CD4-positive, CD25-positive, alpha-beta regulatory T cell (primary cell): Measurements from ENCODE around the gene GALR3. TPM values are rescaled to one million over a fixed set of nuclear protein-coding genes. Genes with fewer than 3 reads are reported as not detected.

Experiments used
- ATAC-seq, 2 donors: fragments of 150-1000 bp; cut with Tn5 transposase; one replicate each; pipeline ENCODE4 v1.10.0; 2021; ENCODE audit warnings: low read depth in 2 of 2, moderate number of reproducible peaks in 2 of 2, moderate library complexity in 1 of 2
- DNase-seq, 3 donors: peaks; one replicate each; pipeline versions ENCODE4 v3.0.0 to v3.0.0-alpha.2; 2012 to 2022; ENCODE audit warnings: mixed read lengths in 1 of 3
- H3K27ac ChIP-seq: one replicate; pipeline ENCODE4 v1.7.0; 2013; ENCODE audit warnings: mild to moderate bottlenecking, low read length; ENCODE audit not compliant: insufficient read depth, poor library complexity, severe bottlenecking
- H3K27me3 ChIP-seq: one replicate; pipeline ENCODE4 v1.7.0; 2013; ENCODE audit warnings: low read length; ENCODE audit not compliant: control insufficient read depth, insufficient read depth
- H3K36me3 ChIP-seq: one replicate; pipeline ENCODE4 v1.7.0; 2013; ENCODE audit warnings: mild to moderate bottlenecking, low read length, moderate library complexity; ENCODE audit not compliant: control insufficient read depth, insufficient read depth
- H3K4me1 ChIP-seq: 2 replicates; pipeline ENCODE4 v1.7.0; 2013; ENCODE audit warnings: mild to moderate bottlenecking, low read length; ENCODE audit not compliant: insufficient read depth, control insufficient read depth, poor library complexity, severe bottlenecking
- H3K4me3 ChIP-seq: one replicate; pipeline ENCODE4 v1.7.0; 2013; ENCODE audit warnings: low read depth, mild to moderate bottlenecking, low read length, moderate library complexity
- H3K9me3 ChIP-seq, 2 experiments: 1 replicate in 1 of 2; 2 replicates in 1 of 2; pipeline ENCODE4 v1.7.0; 2013; ENCODE audit warnings: low read length in 2 of 2, mild to moderate bottlenecking in 1 of 2, moderate library complexity in 1 of 2; ENCODE audit not compliant: control insufficient read depth in 2 of 2
- H3K27ac Mint-ChIP-seq, 3 donors: one replicate each; pipeline ENCODE4 v1.8.0; 2020 to 2022; ENCODE audit warnings: mild to moderate bottlenecking in 3 of 3, mixed read lengths in 3 of 3, moderate library complexity in 2 of 3
- H3K27me3 Mint-ChIP-seq: one replicate; pipeline ENCODE4 v1.8.0; 2022; ENCODE audit warnings: mild to moderate bottlenecking, mixed read lengths
- H3K36me3 Mint-ChIP-seq: one replicate; pipeline ENCODE4 v1.8.0; 2020; ENCODE audit warnings: mixed read lengths
- H3K4me1 Mint-ChIP-seq, 4 donors: one replicate each; pipeline ENCODE4 v1.8.0; 2020 to 2022; ENCODE audit warnings: mixed read lengths in 4 of 4, mild to moderate bottlenecking in 1 of 4
- H3K4me3 Mint-ChIP-seq, 4 donors: one replicate each; pipeline ENCODE4 v1.8.0; 2020 to 2022; ENCODE audit warnings: mild to moderate bottlenecking in 4 of 4, mixed read lengths in 4 of 4, moderate library complexity in 3 of 4
- H3K9me3 Mint-ChIP-seq, 7 donors: one replicate each; pipeline ENCODE4 v1.8.0; 2020 to 2022; ENCODE audit warnings: mixed read lengths in 7 of 7, mild to moderate bottlenecking in 3 of 7, moderate library complexity in 2 of 7
- polyA plus RNA-seq, 4 donors: library from polyadenylated mRNA; unstranded; fragments of 300-500 nt; fragmentation: Illumina TruSeq; gene quantifications; one replicate each; pipeline ENCODE4 v1.2.3, GENCODE V29; 2021
- total RNA-seq: library from RNA; stranded (reverse); gene quantifications from one replicate; pipeline ENCODE4 v1.2.3, GENCODE V29; 2022

The GALR3 gene
- total and polyA plus RNA-seq, 5 donors from 2014 or later: not detected

GRCh38 chr22:37809672-37810333, 13.4 kb upstream of the GALR3 start:
- no peak overlapping the region for H3K4me3 ChIP-seq
- no peak overlapping the region for H3K27ac ChIP-seq
- Mint-ChIP-seq H3K9me3 (peaks cover 0 to 3% (median 0%) of the 10 kb centered on the region in 7 donors), H3K27ac (no peak overlapping the region), H3K4me1 (peaks cover 6 to 29% (median 21%) of the 10 kb centered on the region in 4 donors), H3K36me3 (no peaks in the 10 kb centered on the region), H3K27me3 (peaks cover 52% of the 10 kb centered on the region), H3K4me3 (peak overlapping the region in 2 of 4 donors; percentile 38 to 72)
- ATAC-seq (no peak), DNase-seq (no peak)
- H3K4me1 ChIP-seq: peaks cover 30% of the 10 kb centered on the region
- H3K36me3 ChIP-seq: no peaks in the 10 kb centered on the region
- H3K27me3 ChIP-seq: peaks cover 20% of the 10 kb centered on the region
- no peaks in the 10 kb centered on the region for H3K9me3 ChIP-seq

DNA sequence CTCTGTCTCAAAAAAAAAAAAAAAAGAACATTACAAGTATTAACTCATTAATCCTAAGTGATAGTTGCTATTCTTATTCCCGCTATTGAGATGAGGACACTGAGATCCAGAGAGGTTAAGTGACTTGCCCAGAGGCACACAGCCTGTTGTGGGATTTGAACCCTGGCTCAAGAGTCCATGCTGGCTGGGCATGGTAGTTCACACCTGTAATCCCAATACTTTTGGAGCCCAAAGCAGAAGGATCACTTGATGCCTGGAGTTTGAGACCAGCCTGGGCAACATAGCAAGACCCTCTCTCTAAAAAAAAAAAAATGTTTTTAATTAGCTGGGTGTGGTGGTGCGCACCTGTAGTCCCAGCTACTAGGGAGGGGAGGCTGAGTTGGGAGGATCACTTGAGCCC, 11.3 kb upstream of the GALR3 start:
- Mint-ChIP-seq H3K4me3 (no peak overlapping the region), H3K27me3 (peaks cover 35% of the 10 kb centered on the region)

DNA sequence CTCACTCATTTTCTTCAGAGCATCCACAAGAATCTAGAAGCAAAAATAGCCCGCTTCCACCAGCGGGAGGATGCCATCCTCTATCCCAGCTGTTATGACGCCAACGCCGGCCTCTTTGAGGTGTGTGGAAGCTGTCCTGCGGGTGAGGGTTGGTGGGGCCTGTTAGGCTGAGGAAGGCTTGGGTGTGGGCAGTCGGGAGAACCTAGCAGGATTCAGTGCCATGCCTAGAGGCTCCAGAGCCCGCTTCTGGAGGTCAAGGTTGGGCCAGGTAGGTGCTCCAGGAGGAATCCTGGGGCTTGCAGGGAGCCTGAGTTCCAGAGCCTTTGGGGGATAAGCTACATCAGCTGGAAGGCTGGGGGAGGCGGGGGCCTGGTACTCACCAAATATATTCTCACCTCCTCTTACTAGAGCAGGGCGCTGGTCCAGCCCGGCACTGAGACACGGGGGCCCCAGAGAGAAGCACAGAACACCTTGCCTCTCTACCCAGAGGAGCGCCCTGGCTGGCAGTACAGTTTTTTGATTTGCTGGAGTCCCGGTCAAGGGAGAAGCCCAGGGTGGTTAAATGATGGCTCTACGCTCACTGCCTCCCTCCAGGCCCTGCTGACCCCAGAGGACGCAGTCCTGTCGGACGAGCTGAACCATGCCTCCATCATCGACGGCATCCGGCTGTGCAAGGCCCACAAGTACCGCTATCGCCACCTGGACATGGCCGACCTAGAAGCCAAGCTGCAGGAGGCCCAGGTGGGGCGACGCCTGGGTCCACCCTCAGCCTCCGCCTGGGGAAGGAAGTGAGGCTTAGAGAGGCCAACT, 10.1 kb upstream of the GALR3 start:
- Histone ChIP-seq H3K27me3 (peaks cover 10% of the 10 kb centered on the region), H3K4me1 (peaks cover 16% of the 10 kb centered on the region), H3K36me3 (no peaks in the 10 kb centered on the region), H3K9me3 (no peaks in the 10 kb centered on the region), H3K27ac (no peak overlapping the region), H3K4me3 (no peak overlapping the region)
- Mint-ChIP-seq H3K4me3 (no peak overlapping the region), H3K4me1 (peaks cover 0 to 14% (median 6%) of the 10 kb centered on the region in 4 donors), H3K36me3 (no peaks in the 10 kb centered on the region), H3K9me3 (no peaks in the 10 kb centered on the region), H3K27ac (no peak overlapping the region), H3K27me3 (peaks cover 28% of the 10 kb centered on the region)
- DNase-seq (no peak), ATAC-seq (no peak)

More for the DNA sequence above, 11.3 kb upstream of the GALR3 start:
- Mint-ChIP-seq H3K4me1 (peaks cover 3 to 15% (median 7%) of the 10 kb centered on the region in 4 donors), H3K27ac (no peak overlapping the region), H3K9me3 (peaks cover 0 to 2% (median 0%) of the 10 kb centered on the region in 7 donors), H3K36me3 (no peaks in the 10 kb centered on the region)
- DNase-seq (no peak), ATAC-seq (no peak)
- H3K27ac ChIP-seq: no peak overlapping the region
- no peaks in the 10 kb centered on the region for H3K36me3 ChIP-seq
- H3K9me3 ChIP-seq: no peaks in the 10 kb centered on the region
- H3K4me1 ChIP-seq: peaks cover 20% of the 10 kb centered on the region
- no peak overlapping the region for H3K4me3 ChIP-seq
- H3K27me3 ChIP-seq: peaks cover 10% of the 10 kb centered on the region

GRCh38 chr22:37815593-37815992, 7.6 kb upstream of the GALR3 start:
- Histone ChIP-seq H3K27me3 (no peaks in the 10 kb centered on the region), H3K4me1 (peaks cover 19% of the 10 kb centered on the region), H3K27ac (no peak overlapping the region), H3K9me3 (no peaks in the 10 kb centered on the region), H3K4me3 (no peak overlapping the region), H3K36me3 (no peaks in the 10 kb centered on the region)
- ATAC-seq (no peak), DNase-seq (no peak)
- Mint-ChIP-seq H3K27ac (no peak overlapping the region), H3K9me3 (no peaks in the 10 kb centered on the region), H3K27me3 (peaks cover 26% of the 10 kb centered on the region), H3K4me3 (no peak overlapping the region), H3K4me1 (peaks cover 0 to 17% (median 9%) of the 10 kb centered on the region in 4 donors), H3K36me3 (no peaks in the 10 kb centered on the region)

GRCh38 chr22:37816543-37817180, 6.5 kb upstream of the GALR3 start:
- Histone ChIP-seq H3K27me3 (no peaks in the 10 kb centered on the region), H3K9me3 (no peaks in the 10 kb centered on the region), H3K4me3 (no peak overlapping the region), H3K4me1 (peaks cover 19% of the 10 kb centered on the region), H3K27ac (no peak overlapping the region), H3K36me3 (no peaks in the 10 kb centered on the region)
- ATAC-seq (no peak), DNase-seq (no peak)
- H3K27me3 Mint-ChIP-seq: peaks cover 26% of the 10 kb centered on the region
- H3K4me1 Mint-ChIP-seq: peaks cover 0 to 19% (median 9%) of the 10 kb centered on the region in 4 donors
- H3K4me3 Mint-ChIP-seq: no peak overlapping the region
- H3K9me3 Mint-ChIP-seq: no peaks in the 10 kb centered on the region
- H3K27ac Mint-ChIP-seq: no peak overlapping the region
- no peaks in the 10 kb centered on the region for H3K36me3 Mint-ChIP-seq

GRCh38 chr22:37817705-37818408, 5.3 kb upstream of the GALR3 start:
- Histone ChIP-seq H3K9me3 (no peaks in the 10 kb centered on the region), H3K4me1 (peaks cover 19% of the 10 kb centered on the region), H3K27me3 (no peaks in the 10 kb centered on the region), H3K36me3 (no peaks in the 10 kb centered on the region), H3K27ac (no peak overlapping the region), H3K4me3 (no peak overlapping the region)
- peak; percentile 68 to 74 (median 70) for DNase-seq
- no peak overlapping the region for H3K27ac Mint-ChIP-seq
- H3K9me3 Mint-ChIP-seq: no peaks in the 10 kb centered on the region
- H3K4me1 Mint-ChIP-seq: peaks cover 0 to 24% (median 9%) of the 10 kb centered on the region in 4 donors
- H3K36me3 Mint-ChIP-seq: no peaks in the 10 kb centered on the region
- peak overlapping the region in 2 of 4 donors; percentile 19 to 38 for H3K4me3 Mint-ChIP-seq
- ATAC-seq: peak; percentile 72 to 74
- H3K27me3 Mint-ChIP-seq: peaks cover 29% of the 10 kb centered on the region

- peak; percentile 70 to 75 for ATAC-seq
Measured at GRCh38 chr22:37818409-37819104, 4.6 kb upstream of the GALR3 start.

More at GRCh38 chr22:37818409-37819104, 4.6 kb upstream of the GALR3 start:
- peak; percentile 51 to 78 (median 66) for DNase-seq
- H3K9me3 ChIP-seq: no peaks in the 10 kb centered on the region
- H3K27me3 ChIP-seq: no peaks in the 10 kb centered on the region
- Mint-ChIP-seq H3K27ac (no peak overlapping the region), H3K4me3 (peak overlapping the region; percentile 43 to 65 (median 54)), H3K36me3 (no peaks in the 10 kb centered on the region), H3K9me3 (no peaks in the 10 kb centered on the region), H3K4me1 (peaks cover 0 to 24% (median 9%) of the 10 kb centered on the region in 4 donors), H3K27me3 (peaks cover 30% of the 10 kb centered on the region)
- no peak overlapping the region for H3K4me3 ChIP-seq
- peaks cover 19% of the 10 kb centered on the region for H3K4me1 ChIP-seq
- H3K27ac ChIP-seq: no peak overlapping the region
- H3K36me3 ChIP-seq: no peaks in the 10 kb centered on the region
